GM18498 (cell line): Measurements from ENCODE around the gene BBX.
"Not testable (repeated sequence)": the region's sequence is repeated elsewhere in the genome, so short reads cannot be mapped to it uniquely, and the experiment has no call there.

Experiments
- ATAC-seq: cut with Tn5 transposase; IDR thresholded peaks from one replicate; pipeline ENCODE4 v1.9.1; 2021; ENCODE audit warnings: mild to moderate bottlenecking, moderate library complexity; ENCODE audit not compliant: unreplicated experiment

The BBX gene

DNA sequence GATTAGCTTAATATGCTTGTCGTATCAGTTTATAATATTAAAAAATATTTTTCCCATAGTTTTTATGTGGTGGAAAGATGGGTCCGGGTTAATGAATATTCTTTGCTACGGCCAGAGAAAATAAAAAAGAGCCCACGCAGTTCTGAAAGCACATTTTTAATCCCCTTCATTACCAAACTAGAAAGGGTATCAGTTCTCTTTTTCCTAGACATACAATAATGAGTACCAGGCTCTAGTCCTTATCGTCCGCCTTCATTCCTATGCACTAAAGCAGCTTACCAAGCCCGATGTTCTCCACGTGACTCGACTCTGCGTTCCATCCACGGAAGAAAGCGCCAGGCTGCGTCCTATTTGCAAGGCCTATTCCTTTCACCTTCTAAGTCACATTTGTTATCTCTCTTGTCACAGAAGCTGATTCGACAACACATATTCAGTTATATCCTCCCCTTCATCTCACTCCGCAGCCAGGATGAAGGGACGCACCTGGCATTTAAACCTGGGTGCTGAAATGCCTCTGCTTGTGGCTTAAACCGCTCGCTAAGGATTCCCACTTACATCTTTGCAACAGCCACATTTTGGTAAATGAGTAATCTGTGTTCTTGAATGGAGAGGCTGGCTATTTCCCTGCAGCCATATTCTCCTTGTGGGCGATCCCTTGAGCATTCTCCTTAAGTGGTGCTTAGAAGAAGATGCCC, 311.1 kb downstream of the BBX start:
- ATAC-seq: no peak

DNA sequence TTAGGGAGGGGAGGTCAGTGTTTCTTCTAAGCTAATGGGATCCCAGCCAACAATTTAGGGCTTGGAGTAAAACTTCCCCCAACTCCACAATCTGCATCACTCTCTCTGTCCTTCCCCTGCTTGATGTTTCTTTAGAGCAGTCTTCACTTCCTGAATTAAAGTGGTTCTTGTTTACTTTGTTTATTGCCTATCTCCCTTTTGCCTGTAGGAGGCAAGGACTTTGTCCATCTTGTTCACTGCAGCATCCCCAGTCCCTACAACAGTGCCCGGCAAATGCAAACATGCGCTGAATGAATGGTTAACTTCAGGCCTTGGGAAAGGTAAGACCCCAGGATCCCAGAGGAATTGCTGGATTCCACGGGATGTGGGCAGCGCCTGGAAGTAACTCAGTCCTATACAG, 312.2 kb downstream of the BBX start:
- not testable (repeated sequence) for ATAC-seq

DNA sequence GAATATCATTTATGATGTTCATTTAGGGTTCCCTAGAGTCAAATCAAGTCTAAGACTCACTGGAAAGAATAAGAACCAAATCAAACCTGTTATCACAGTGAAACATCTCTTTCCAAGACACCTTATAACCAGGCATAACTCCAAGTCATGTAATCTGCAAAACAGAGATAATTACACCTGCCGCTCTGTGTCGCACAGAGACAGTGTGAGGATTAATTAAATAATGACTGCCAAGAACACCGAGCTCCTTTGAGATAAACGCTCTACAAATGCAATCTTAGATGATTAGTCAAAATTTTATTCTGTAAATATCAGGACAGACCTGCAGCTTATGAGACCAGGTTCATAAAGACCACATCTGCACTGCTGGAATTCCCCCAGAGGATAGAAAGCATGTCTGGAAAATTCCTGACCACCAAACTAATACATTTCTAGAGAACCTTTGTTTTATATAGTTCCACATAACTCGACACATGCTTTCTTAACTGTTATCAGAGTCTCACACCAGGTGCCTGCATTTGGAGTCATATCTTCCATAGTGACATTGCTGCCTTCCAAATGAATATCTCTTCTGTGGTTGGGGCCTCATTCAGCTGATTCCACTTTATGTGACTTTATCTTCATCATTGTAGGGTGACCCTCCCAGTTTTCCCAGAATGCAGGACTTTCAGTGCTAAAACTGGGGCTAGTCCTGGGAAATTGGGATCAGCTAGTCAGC, 315.3 kb downstream of the BBX start:
- no peak for ATAC-seq

DNA sequence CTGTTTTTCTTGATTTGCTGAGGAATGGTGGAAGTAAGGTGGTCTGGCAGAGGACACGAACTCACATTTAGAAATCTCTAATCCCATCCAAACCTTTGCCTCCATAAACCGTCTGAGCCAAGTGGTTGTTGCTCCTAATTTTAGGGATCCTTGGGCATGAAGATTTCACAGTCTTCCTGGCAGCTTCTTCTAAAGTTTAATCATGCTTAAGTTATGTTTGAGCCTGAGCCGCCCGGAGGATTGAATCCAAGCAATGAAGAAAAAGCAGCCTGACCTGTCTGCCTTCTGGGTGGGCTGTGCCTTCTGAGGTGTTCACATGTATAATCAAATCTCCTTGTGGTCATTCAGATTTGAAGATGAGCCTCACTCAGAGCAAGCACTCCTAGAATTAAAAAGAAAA, 319.1 kb downstream of the BBX start:
- ATAC-seq: no peak

DNA sequence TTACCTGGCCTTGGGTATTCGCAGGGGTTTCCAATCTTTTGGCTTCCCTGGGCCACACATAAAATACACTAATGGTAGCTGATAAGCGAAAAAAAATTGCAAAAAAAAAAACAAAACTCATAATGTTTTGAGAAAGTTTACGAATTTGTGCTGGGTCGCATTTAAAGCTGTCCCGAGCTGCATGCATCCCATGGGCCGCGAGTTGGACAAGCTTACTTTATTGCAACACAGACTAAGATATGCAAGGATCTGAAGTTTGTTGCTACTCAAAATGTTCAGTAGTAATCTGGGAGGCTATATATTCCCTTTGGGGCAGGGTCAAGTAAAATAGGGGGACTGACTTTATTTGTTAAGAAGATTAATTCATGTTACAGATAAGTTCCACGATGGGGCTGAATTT, 320.2 kb downstream of the BBX start:
- no peak for ATAC-seq

DNA sequence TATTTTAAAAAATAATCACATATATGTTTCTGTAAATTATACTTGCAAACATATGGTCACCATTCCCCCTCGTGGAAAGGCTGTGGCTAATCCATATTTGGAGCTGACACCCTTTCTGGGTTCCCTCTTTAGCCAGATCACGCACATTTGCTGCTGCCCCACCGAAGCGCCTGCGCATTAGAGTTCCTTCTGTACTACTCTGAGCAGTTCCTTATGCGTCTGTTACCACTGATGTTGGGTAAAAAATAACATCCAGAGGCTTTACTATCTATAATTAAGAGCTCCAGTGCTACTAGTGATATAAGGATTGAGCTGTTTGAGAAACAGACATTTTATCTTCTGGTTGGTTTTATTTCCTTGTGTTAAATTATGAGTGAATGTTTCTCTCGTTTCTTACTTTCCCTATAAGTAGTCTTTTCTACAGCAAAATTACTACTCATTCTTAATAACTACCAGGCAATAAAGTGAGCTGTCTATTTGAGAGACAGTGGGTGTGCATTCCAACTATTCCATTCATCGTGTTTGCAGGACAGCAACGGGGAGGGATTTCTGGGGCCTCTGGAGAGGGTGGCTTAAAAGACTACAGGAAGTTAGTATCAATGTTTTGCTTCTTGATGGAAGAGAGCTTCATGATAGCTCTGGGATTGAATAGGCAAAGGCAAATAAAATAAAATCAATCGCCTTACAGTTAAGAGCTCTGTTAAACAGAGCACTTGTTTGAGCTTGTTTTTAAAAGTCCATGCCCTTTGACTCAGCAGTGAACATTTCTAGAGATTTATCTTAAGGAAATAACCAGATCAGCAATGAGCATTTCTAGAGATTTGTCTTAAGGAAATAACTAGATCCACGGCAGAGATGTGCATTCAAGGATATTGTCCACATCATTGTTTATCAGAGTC, 322.9 kb downstream of the BBX start:
- no peak for ATAC-seq

DNA sequence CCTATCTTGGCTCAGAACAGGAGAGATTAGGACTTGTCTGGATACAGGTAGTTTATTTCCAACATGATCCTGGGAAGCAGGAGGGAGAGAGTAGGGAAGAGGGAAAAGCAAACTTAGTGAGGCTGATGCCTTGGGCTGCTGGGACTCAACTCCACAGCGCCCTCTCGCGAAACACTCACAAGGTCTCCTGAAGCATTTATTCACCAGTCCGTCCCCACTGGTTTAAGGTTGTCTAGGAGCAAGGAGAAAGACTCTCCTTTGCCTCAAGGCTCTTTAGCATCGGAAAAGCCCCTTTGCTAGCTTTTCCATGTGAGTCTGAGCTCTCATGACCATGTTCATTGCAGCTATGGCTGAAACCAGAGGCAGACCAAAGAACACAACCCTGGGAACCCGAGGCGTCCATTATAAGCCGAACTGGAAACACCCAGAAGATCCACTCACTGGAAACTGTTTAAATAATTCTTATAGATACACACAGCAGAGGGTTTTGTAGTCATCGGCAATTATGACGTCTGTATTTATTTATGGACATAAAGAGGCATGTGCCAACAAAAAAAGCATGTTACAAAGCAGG, 323.6 kb downstream of the BBX start:
- ATAC-seq: no peak

DNA sequence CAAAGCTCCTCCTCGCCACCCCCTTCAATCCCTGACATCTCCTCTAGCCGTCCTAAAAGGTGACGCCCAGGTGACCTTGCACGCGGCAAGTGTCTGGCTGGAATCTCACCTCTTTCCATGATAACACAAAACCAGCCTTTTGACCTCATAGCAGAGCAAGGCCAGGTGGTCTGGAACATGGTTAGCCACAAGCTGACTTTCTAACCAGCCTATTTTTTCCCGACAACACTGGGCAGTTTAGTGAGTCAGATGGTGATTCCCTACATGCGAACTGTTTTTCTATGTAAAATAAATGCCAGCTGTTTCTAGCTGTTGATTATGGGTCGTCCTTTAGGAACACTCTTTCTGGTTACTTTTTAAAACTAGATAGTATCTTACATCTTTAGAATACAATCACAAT, 325.0 kb downstream of the BBX start:
- no peak for ATAC-seq

DNA sequence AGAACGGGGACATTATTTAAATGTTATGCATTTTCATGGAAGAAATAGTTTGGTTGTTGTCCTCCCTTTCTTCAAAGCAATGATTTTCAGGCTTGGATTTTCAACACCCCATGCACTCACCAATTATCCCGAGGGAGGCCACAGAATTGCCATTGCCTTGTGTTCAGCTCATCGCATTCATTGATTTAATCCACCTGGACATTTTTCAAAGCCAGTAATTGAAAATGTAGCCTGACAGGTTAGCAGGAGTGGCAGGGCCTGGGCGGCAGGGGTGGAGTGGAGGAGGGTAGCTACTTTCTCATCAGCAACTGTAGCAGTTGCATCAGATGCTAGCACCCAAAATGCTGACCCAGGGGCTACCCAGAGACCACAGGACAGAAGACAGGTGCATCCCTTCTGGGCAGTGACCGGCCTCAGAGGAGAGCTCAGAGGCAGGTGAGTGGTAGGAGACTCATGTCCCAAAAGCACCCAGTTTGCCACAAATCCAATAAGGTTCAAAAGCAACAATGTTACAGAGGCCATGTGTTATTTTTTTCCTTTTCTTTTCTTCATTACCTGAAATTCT, 325.7 kb downstream of the BBX start:
- no peak for ATAC-seq

DNA sequence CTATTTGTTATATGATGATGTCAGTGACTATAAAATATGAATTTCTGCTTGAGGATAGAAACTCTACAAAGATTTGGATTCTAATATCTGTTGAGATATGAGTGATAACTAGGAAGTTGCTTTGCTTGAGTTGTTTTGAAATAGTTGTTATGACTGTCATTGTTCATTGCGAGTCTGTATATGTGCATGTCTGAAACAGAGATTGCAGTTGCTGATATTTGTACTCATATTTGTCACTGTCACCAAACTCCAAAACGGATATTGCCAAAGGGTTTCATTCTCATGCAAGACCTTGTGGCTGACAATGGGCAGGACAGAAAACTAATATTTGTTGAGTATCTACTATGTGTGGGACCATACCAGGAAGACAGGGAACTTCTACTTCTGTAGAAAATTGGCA, 327.9 kb downstream of the BBX start:
- ATAC-seq: no peak

DNA sequence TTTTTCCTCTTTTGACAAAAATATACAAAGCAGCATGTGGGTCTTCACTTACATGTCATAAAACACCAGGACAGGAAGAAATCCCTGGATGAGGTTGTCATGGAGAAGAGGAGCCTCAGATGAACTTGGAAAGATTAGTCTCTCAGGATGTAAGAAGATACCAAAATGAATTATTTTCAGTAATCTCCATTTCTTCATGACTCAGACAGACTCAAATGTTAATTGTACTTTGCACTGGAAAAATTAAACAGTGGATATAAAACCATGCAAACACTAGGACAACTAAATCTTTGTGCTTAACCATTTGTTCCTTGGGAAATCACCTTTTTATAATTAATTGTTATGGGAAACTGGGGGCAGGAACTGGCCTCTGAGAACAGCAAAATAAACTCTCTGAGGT, 331.1 kb downstream of the BBX start:
- no peak for ATAC-seq

DNA sequence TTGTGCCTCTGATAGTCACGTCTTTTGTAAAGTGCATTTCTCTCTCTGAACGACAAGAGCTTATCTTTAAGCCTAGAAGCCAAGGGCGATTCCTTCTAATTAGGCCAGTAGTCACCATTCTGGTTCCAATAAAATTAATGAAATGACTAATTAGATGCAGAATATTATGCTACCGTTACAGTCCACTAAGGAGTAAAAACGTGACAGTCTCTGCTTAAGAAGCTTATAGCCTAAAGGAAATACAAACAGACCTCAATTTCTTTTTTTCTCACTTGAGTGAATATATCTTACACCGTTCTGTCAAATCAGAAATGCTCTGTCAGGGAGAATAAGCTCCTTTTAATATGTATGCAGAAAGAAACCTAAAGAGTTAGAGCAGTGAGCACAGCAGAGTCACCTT, 332.0 kb downstream of the BBX start:
- no peak for ATAC-seq

DNA sequence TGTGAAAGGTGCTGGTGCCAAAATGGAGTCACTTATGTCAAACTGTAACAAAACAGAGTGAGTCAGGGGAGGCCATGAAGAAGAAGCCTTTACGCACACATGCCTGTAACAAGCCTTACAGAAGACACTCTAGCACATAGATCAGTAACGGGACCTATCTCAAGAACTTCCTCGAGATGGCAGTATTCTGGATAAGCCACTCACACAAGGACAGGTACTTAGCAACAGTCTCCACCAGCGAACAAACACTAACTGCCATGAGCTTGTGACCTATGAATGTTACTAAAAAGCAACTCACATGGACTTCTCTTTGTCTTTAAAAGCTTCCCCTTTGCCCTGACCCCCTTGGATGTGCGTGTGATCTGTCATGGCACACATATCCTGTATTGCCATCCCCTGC, 332.9 kb downstream of the BBX start:
- ATAC-seq: no peak

DNA sequence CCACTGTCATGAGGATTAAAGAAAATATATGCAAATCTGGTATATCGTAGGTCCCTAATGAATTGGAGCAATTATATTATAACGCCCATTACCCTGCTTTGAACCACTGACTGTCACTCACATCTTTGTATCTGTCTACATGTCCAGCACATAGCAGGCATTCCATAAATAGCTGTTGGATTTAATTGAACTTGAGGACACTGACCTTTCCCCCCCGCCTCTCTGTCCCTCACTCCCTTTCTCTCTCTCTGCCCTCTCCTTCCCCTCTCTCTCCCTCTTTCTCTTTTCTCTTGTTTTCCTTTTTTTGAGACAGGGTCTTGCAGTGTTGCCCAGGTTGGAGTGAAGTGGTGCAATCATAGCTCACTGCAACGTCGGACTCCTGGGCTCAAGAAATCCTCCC, 335.1 kb downstream of the BBX start:
- ATAC-seq: no peak

DNA sequence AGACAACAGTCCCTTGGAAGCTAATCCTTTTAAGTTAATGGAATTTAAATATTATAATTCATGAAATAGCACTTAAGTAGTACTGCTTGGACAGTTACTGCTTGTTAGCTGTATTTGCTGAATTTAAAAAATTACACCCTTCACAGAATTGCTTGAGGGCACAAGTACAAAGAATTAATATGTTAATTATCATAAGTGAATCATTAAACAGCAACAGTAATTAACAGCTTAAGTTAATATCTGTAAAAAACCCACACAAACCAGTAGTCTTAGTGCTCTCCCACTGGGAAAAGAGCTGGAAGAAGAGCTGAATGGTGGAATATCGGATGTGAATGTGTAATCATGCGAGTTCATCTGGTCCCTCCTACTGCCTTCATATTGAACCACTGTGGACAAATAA, 336.1 kb downstream of the BBX start:
- ATAC-seq: no peak
